ENCODE data around the gene PPP5C.
"Not testable (repeated sequence)": the region's sequence is repeated elsewhere in the genome, so short reads cannot be mapped to it uniquely, and the experiment has no call there.

The PPP5C gene

GRCh38 chr19:46435009-46435408 is 88.1 kb downstream of the PPP5C start:
- no peak for DNase-seq (ENCODE audit: low read depth)
- H3K4me3 ChIP-seq (ENCODE audit: control insufficient read depth, low read depth, low read length), result no peak overlapping the region
- TF ChIP-seq, protein P1, sequence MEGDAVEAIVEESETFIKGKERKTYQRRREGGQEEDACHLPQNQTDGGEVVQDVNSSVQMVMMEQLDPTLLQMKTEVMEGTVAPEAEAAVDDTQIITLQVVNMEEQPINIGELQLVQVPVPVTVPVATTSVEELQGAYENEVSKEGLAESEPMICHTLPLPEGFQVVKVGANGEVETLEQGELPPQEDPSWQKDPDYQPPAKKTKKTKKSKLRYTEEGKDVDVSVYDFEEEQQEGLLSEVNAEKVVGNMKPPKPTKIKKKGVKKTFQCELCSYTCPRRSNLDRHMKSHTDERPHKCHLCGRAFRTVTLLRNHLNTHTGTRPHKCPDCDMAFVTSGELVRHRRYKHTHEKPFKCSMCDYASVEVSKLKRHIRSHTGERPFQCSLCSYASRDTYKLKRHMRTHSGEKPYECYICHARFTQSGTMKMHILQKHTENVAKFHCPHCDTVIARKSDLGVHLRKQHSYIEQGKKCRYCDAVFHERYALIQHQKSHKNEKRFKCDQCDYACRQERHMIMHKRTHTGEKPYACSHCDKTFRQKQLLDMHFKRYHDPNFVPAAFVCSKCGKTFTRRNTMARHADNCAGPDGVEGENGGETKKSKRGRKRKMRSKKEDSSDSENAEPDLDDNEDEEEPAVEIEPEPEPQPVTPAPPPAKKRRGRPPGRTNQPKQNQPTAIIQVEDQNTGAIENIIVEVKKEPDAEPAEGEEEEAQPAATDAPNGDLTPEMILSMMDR (conservative IDR thresholded peaks at IDR 0.05; ENCODE audit: control insufficient read depth, insufficient read depth, low read depth, low read length), result no peak

DNA sequence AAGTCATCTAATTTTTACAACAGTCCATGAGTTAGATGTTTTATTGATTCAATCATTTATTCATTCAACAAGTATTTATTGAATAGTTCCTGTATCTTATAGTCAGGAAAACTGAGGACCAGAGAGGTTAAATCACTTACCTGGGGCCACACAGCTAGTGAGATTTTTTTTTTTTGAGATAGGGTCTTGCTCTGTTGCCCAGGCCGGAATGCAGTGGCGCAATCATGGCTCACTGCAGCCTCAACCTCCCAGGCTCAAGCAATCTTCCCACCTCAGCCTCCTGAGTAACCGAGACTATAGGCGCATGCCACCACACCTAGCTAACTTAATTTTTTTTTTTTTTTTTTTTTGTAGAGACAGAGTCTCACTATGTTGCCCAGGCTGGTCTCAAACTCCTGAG is 88.8 kb downstream of the PPP5C start:
- H3K4me3 ChIP-seq (ENCODE audit: control insufficient read depth, low read depth, low read length); DNase-seq (ENCODE audit: low read depth): not testable (repeated sequence)

Measured in fibroblast of mammary gland (primary cell).